Thoracic aorta (tissue), 2 donors: ENCODE results near the gene FRMPD4. TPM values are rescaled to one million over a fixed set of nuclear protein-coding genes. Genes with fewer than 3 reads are reported as not detected.

Experiments used
- ATAC-seq: fragments of 150-250 bp; one replicate; pipeline ENCODE4 v1.8.0; 2017; ENCODE audit warnings: low read depth; ENCODE audit not compliant: insufficient number of reproducible peaks, low FRiP score
- DNase-seq: peaks from one replicate; pipeline ENCODE4 v3.0.0-alpha.2; 2020; ENCODE audit warnings: low spot score
- H3K27ac ChIP-seq, 2 donors: fragments of 200-600 bp; sonication (generic); 1 replicate in 1 of 2; 2 replicates in 1 of 2; pipeline ENCODE4 v1.5.1; 2016; ENCODE audit warnings: mild to moderate bottlenecking in 2 of 2, moderate library complexity in 2 of 2
- H3K27me3 ChIP-seq: fragments of 200-600 bp; sonication (generic); replicated peaks from 2 replicates; pipeline ENCODE4 v1.6.0; 2016; ENCODE audit warnings: mild to moderate bottlenecking; ENCODE audit not compliant: insufficient read depth
- H3K36me3 ChIP-seq: fragments of 200-600 bp; sonication (generic); one replicate; pipeline ENCODE4 v1.5.1; 2016
- H3K4me1 ChIP-seq, 2 donors: fragments of 200-600 bp; sonication (generic); 1 replicate in 1 of 2; 2 replicates in 1 of 2; pipeline versions ENCODE4 v1.5.1 to v1.6.0; 2016; ENCODE audit warnings: low read depth in 2 of 2, mild to moderate bottlenecking in 1 of 2; ENCODE audit not compliant: control insufficient read depth in 1 of 2
- H3K4me3 ChIP-seq: fragments of 200-600 bp; sonication (generic); 2 replicates; pipeline ENCODE4 v1.5.1; 2016; ENCODE audit warnings: mild to moderate bottlenecking
- H3K9me3 ChIP-seq: fragments of 200-600 bp; sonication (generic); 2 replicates; pipeline ENCODE4 v1.5.1; 2016
- CTCF ChIP-seq: fragments of 200-600 bp; sonication (generic); IDR thresholded peaks from one replicate; pipeline ENCODE4 v1.5.1; 2019; ENCODE audit warnings: antibody characterized with exemption
- total RNA-seq, 2 donors: library from RNA; depleted of rRNA; stranded (reverse); fragments of >200 nt; gene quantifications; one replicate each; pipeline versions ENCODE4 v1.1.0 to v1.2.3, GENCODE V29; 2016

The FRMPD4 gene
- total RNA-seq, 2 donors from 2014 or later: not detected

- ATAC-seq: no peak
- no peaks in the 10 kb centered on the region for H3K9me3 ChIP-seq
Measured at GRCh38 chrX:12319003-12319519, 180.8 kb downstream of the FRMPD4 start.

GRCh38 chrX:12319992-12320391, 181.7 kb downstream of the FRMPD4 start:
- Histone ChIP-seq H3K36me3 (no peaks in the 10 kb centered on the region), H3K4me3 (no peak overlapping the region), H3K27me3 (no peaks in the 10 kb centered on the region), H3K9me3 (no peaks in the 10 kb centered on the region), H3K27ac (no peak overlapping the region), H3K4me1 (no peaks in the 10 kb centered on the region)
- TF ChIP-seq CTCF: no peak
- ATAC-seq (no peak), DNase-seq (no peak)

More at GRCh38 chrX:12319003-12319519, 180.8 kb downstream of the FRMPD4 start:
- Histone ChIP-seq H3K36me3 (no peaks in the 10 kb centered on the region), H3K4me3 (no peak overlapping the region), H3K4me1 (no peaks in the 10 kb centered on the region), H3K27me3 (no peaks in the 10 kb centered on the region), H3K27ac (no peak overlapping the region)
- TF ChIP-seq CTCF: no peak
- no peak for DNase-seq

DNA sequence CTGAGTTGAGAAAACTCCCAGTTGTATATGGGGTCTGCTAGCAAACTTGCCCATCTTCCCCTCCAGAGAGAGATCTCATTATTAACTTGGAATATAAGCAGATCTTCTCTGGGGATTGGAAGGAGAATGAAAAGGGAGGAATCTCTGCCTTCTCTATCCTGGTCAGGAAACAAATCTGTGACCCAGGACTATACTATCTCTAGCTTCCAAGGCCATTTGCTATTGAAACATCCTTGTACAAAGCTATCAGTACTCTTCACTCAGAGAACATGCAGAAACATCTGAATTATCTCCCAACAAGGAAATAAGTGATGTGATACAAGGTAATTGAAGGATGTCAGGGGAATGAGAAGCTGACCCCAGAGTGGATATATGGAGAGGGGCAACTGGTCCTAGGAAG, 183.8 kb downstream of the FRMPD4 start:
- H3K27me3 ChIP-seq: no peaks in the 10 kb centered on the region

GRCh38 chrX:12325171-12325570, 186.9 kb downstream of the FRMPD4 start:
- H3K9me3 ChIP-seq: no peaks in the 10 kb centered on the region
- no peak for TF ChIP-seq CTCF
- no peaks in the 10 kb centered on the region for H3K4me1 ChIP-seq
- no peaks in the 10 kb centered on the region for H3K36me3 ChIP-seq
- no peaks in the 10 kb centered on the region for H3K27me3 ChIP-seq
- DNase-seq (no peak), ATAC-seq (no peak)
- no peak overlapping the region for H3K27ac ChIP-seq
- no peak overlapping the region for H3K4me3 ChIP-seq

More for the DNA sequence above, 183.8 kb downstream of the FRMPD4 start:
- no peaks in the 10 kb centered on the region for H3K9me3 ChIP-seq
- ATAC-seq: no peak
- H3K4me3 ChIP-seq: no peak overlapping the region
- H3K27ac ChIP-seq: no peak overlapping the region
- no peaks in the 10 kb centered on the region for H3K4me1 ChIP-seq
- TF ChIP-seq CTCF: no peak
- no peaks in the 10 kb centered on the region for H3K36me3 ChIP-seq
- DNase-seq: no peak

DNA sequence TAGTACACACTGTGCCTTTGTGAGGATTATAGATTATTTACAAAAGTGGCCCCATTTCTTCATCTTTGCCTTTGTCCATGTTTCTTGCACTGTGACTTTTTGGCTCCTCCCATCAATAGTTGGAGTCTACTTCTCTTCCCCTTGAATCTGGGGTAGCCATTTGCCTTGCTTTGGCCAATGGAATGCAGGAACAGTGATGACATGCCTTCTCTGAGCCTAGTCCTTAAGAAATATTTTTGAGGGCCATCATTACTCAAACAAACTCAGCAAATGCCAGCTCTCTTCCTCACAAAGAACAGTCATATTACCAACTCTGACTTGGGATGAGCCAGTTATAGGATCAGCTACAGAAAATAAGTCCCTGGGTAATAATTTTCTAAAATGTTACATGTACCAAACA, 189.6 kb downstream of the FRMPD4 start:
- H3K27ac ChIP-seq: no peak overlapping the region
- ATAC-seq (no peak), DNase-seq (no peak)
- no peak overlapping the region for H3K4me3 ChIP-seq
- H3K9me3 ChIP-seq: no peaks in the 10 kb centered on the region
- no peak for TF ChIP-seq CTCF
- H3K36me3 ChIP-seq: no peaks in the 10 kb centered on the region
- no peaks in the 10 kb centered on the region for H3K4me1 ChIP-seq
- H3K27me3 ChIP-seq: no peaks in the 10 kb centered on the region
